H9 (cell line): ENCODE data around the gene DNER. TPM values are rescaled to one million over a fixed set of nuclear protein-coding genes. Genes with fewer than 3 reads are reported as not detected.

Source experiments
- DNase-seq: peaks from one replicate; pipeline ENCODE4 v3.0.0-alpha.2; 2017
- H2AFZ ChIP-seq: one replicate; pipeline ENCODE4 v1.6.1; 2013; ENCODE audit warnings: mild to moderate bottlenecking, low read length, control low read depth, moderate library complexity
- H2AK5ac ChIP-seq: 2 replicates; pipeline ENCODE4 v1.6.1; 2013; ENCODE audit warnings: low read length, control low read depth, mixed read lengths; ENCODE audit not compliant: insufficient read length
- H2BK120ac ChIP-seq: one replicate; pipeline ENCODE4 v1.6.1; 2013; ENCODE audit warnings: low read depth, mild to moderate bottlenecking, low read length, control low read depth, inconsistent platforms; ENCODE audit not compliant: poor library complexity, severe bottlenecking
- H2BK12ac ChIP-seq: 2 replicates; pipeline ENCODE4 v1.6.1; 2013; ENCODE audit warnings: low read length, control low read depth, mixed read lengths, low read depth; ENCODE audit not compliant: insufficient read length
- H2BK15ac ChIP-seq: 2 replicates; pipeline ENCODE4 v1.6.1; 2013; ENCODE audit warnings: low read depth, low read length, control low read depth
- H2BK20ac ChIP-seq: one replicate; pipeline ENCODE4 v1.6.1; 2013; ENCODE audit warnings: low read depth, mild to moderate bottlenecking, low read length, control low read depth, inconsistent platforms; ENCODE audit not compliant: poor library complexity, severe bottlenecking
- H2BK5ac ChIP-seq: 2 replicates; pipeline ENCODE4 v1.6.1; 2013; ENCODE audit warnings: low read length, control low read depth, mixed read lengths; ENCODE audit not compliant: insufficient read length
- H3K14ac ChIP-seq: 2 replicates; pipeline ENCODE4 v1.6.1; 2013; ENCODE audit warnings: low read length, control low read depth; ENCODE audit not compliant: insufficient read depth
- H3K18ac ChIP-seq: 2 replicates; pipeline ENCODE4 v1.6.1; 2013; ENCODE audit warnings: low read depth, mild to moderate bottlenecking, mixed read lengths, low read length, control low read depth; ENCODE audit not compliant: insufficient read length
- H3K23ac ChIP-seq: 2 replicates; pipeline ENCODE4 v1.6.1; 2013; ENCODE audit warnings: low read length, control low read depth, mixed read lengths, low read depth; ENCODE audit not compliant: insufficient read length
- H3K23me2 ChIP-seq: 2 replicates; pipeline ENCODE4 v1.6.1; 2013; ENCODE audit warnings: low read depth, mild to moderate bottlenecking, mixed read lengths, low read length, control low read depth; ENCODE audit not compliant: insufficient read length, poor library complexity, severe bottlenecking
- H3K27ac ChIP-seq: 2 replicates; pipeline ENCODE4 v1.5.1; 2013; ENCODE audit warnings: low read length, control low read depth, mixed read lengths, low read depth; ENCODE audit not compliant: insufficient read length
- H3K27me3 ChIP-seq: 2 replicates; pipeline ENCODE4 v1.6.1; 2013; ENCODE audit warnings: low read length, control low read depth, inconsistent platforms; ENCODE audit not compliant: insufficient read depth
- H3K4ac ChIP-seq: 2 replicates; pipeline ENCODE4 v1.6.1; 2013; ENCODE audit warnings: low read depth, mild to moderate bottlenecking, control low read depth, inconsistent platforms, low read length, moderate library complexity
- H3K4me1 ChIP-seq: 2 replicates; pipeline ENCODE4 v1.6.1; 2013; ENCODE audit warnings: low read length, control low read depth, inconsistent platforms; ENCODE audit not compliant: insufficient read depth
- H3K4me2 ChIP-seq: 2 replicates; pipeline ENCODE4 v1.6.1; 2013; ENCODE audit warnings: low read length, control low read depth, mixed read lengths; ENCODE audit not compliant: insufficient read length, insufficient read depth
- H3K56ac ChIP-seq: 2 replicates; pipeline ENCODE4 v1.6.1; 2013; ENCODE audit warnings: low read depth, mild to moderate bottlenecking, mixed read lengths, low read length, control low read depth; ENCODE audit not compliant: insufficient read length
- H3K79me1 ChIP-seq: 2 replicates; pipeline ENCODE4 v1.6.1; 2013; ENCODE audit warnings: low read depth, mild to moderate bottlenecking, moderate library complexity, low read length, control low read depth, inconsistent platforms; ENCODE audit not compliant: insufficient read depth, poor library complexity, severe bottlenecking
- H3K79me2 ChIP-seq: 2 replicates; pipeline ENCODE4 v1.6.1; 2013; ENCODE audit warnings: low read length, control low read depth, inconsistent platforms; ENCODE audit not compliant: insufficient read depth
- H3K9ac ChIP-seq: 2 replicates; pipeline ENCODE4 v1.6.1; 2013; ENCODE audit warnings: low read length, control low read depth, mixed read lengths; ENCODE audit not compliant: insufficient read length; ENCODE audit errors: extremely low read depth
- H3K9me3 ChIP-seq: one replicate; pipeline ENCODE4 v1.6.1; 2013; ENCODE audit warnings: low read depth, low read length, inconsistent platforms; ENCODE audit not compliant: control insufficient read depth
- H3T11ph ChIP-seq: one replicate; pipeline ENCODE4 v1.6.1; 2013; ENCODE audit warnings: mild to moderate bottlenecking, low read length, control low read depth, inconsistent platforms
- H4K20me1 ChIP-seq: one replicate; pipeline ENCODE4 v1.6.1; 2013; ENCODE audit not compliant: control insufficient read depth, insufficient read length, insufficient read depth
- H4K5ac ChIP-seq: 2 replicates; pipeline ENCODE4 v1.6.1; 2013; ENCODE audit warnings: low read depth, mild to moderate bottlenecking, mixed read lengths, low read length, control low read depth; ENCODE audit not compliant: insufficient read length
- H4K8ac ChIP-seq: replicated peaks from 2 replicates; pipeline ENCODE4 v1.6.1; 2013; ENCODE audit warnings: low read length, control low read depth, mixed read lengths, low read depth; ENCODE audit not compliant: insufficient read length
- H4K91ac ChIP-seq: 2 replicates; pipeline ENCODE4 v1.6.1; 2013; ENCODE audit warnings: low read depth, mild to moderate bottlenecking, moderate library complexity, mixed read lengths, low read length, control low read depth; ENCODE audit not compliant: insufficient read length
- H3K27ac Mint-ChIP-seq, 3 experiments: 2 replicates in 2 of 3; 3 replicates in 1 of 3; pipeline ENCODE4 v1.8.0; 2020 to 2021; ENCODE audit warnings: mixed read lengths in 3 of 3, mild to moderate bottlenecking in 1 of 3, moderate library complexity in 1 of 3
- H3K27me3 Mint-ChIP-seq: 2 replicates; pipeline ENCODE4 v1.8.0; 2021; ENCODE audit warnings: low read depth, mild to moderate bottlenecking, moderate library complexity, mixed read lengths
- H3K36me3 Mint-ChIP-seq, 3 experiments: 2 replicates in 2 of 3; 3 replicates in 1 of 3; pipeline ENCODE4 v1.8.0; 2020 to 2021; ENCODE audit warnings: low read depth in 3 of 3, mixed read lengths in 3 of 3; ENCODE audit not compliant: insufficient read depth in 1 of 3
- H3K4me1 Mint-ChIP-seq, 2 experiments: 2 replicates each; pipeline ENCODE4 v1.8.0; 2020; ENCODE audit warnings: mixed read lengths in 2 of 2
- H3K4me3 Mint-ChIP-seq, 2 experiments: 2 replicates in 1 of 2; 3 replicates in 1 of 2; pipeline ENCODE4 v1.8.0; 2020 to 2021; ENCODE audit warnings: mild to moderate bottlenecking in 2 of 2, mixed read lengths in 2 of 2, moderate library complexity in 1 of 2
- H3K9me3 Mint-ChIP-seq, 2 experiments: 2 replicates in 1 of 2; 3 replicates in 1 of 2; pipeline ENCODE4 v1.8.0; 2020; ENCODE audit warnings: mild to moderate bottlenecking in 2 of 2, mixed read lengths in 2 of 2, moderate library complexity in 1 of 2
- CTCF ChIP-seq: fragments of 200-600 bp; sonication (generic); conservative IDR thresholded peaks from 3 replicates; pipeline ENCODE4 v1.8.0; 2021; ENCODE audit warnings: antibody characterized with exemption, mild to moderate bottlenecking
- WGBS: extraction: QIAGEN DNeasy Blood & Tissue Kit; methylation state at CpG from one replicate; pipeline ENCODE4 v1.1.7; 2013; ENCODE audit warnings: missing lambda C conversion rate, low lambda C conversion rate, mixed read lengths; ENCODE audit not compliant: insufficient read length; ENCODE audit errors: extremely low coverage; 5-methylcytosine and 5-hydroxymethylcytosine counted together
- total RNA-seq: library from RNA; stranded (reverse); gene quantifications from 2 replicates; pipeline ENCODE4 v1.2.1, GENCODE V29; 2021

DNER gene
- total RNA-seq, 1 experiment from 2014 or later: 1.0 TPM

GRCh38 chr2:229447227-229447626, 267.1 kb downstream of the DNER start:
- TF ChIP-seq CTCF: no peak
- H3K79me1 ChIP-seq: no peaks in the 10 kb centered on the region
- H3K9me3 ChIP-seq: no peaks in the 10 kb centered on the region
- no peak overlapping the region for H2AK5ac ChIP-seq
- H4K20me1 ChIP-seq: no peaks in the 10 kb centered on the region
- Mint-ChIP-seq H3K27ac (no peak overlapping the region), H3K9me3 (peaks cover 0 to 2% of the 10 kb centered on the region in 2 experiments; a peak in 1 of 5 replicates), H3K27me3 (no peaks in the 10 kb centered on the region), H3K4me3 (no peak overlapping the region), H3K36me3 (no peaks in the 10 kb centered on the region), H3K4me1 (peaks cover 0 to 8% of the 10 kb centered on the region in 2 experiments; a peak in 2 of 4 replicates)
- no peak overlapping the region for H3K23ac ChIP-seq
- H3K79me2 ChIP-seq: no peaks in the 10 kb centered on the region
- no peak overlapping the region for H2BK5ac ChIP-seq
- H2BK15ac ChIP-seq: no peak overlapping the region
- H3K18ac ChIP-seq: no peak overlapping the region
- no peak for DNase-seq
- no peak overlapping the region for H3K9ac ChIP-seq
- no peak overlapping the region for H4K8ac ChIP-seq
- H3K14ac ChIP-seq: no peak overlapping the region
- no peak overlapping the region for H2AFZ ChIP-seq
- H3K23me2 ChIP-seq: peaks cover 4% of the 10 kb centered on the region
- no peaks in the 10 kb centered on the region for H3K4me1 ChIP-seq
- H4K91ac ChIP-seq: no peak overlapping the region
- no peak overlapping the region for H3K56ac ChIP-seq
- no peak overlapping the region for H3K4me2 ChIP-seq
- H2BK20ac ChIP-seq: no peak overlapping the region
- no peak overlapping the region for H3K27ac ChIP-seq
- no peak overlapping the region for H3T11ph ChIP-seq
- H2BK120ac ChIP-seq: no peak overlapping the region
- no peak overlapping the region for H4K5ac ChIP-seq
- no CpG with 5 or more reads among the region's 12 CpGs for WGBS
- H3K4ac ChIP-seq: no peak overlapping the region
- no peak overlapping the region for H2BK12ac ChIP-seq
- H3K27me3 ChIP-seq: no peaks in the 10 kb centered on the region
